C4-2B (cell line): Measurements from ENCODE around the gene ARHGAP27.

Source experiments
- CTCF ChIP-seq: fragments of 450-650 bp; conservative IDR thresholded peaks from 2 replicates; pipeline ENCODE4 v1.5.1; 2017; ENCODE audit warnings: mild to moderate bottlenecking
- ZFX ChIP-seq: fragments of 450-650 bp; IDR thresholded peaks from 2 replicates; pipeline ENCODE4 v1.6.1; 2017

- no peak for TF ChIP-seq CTCF
- TF ChIP-seq ZFX = no peak
Measured at GRCh38 chr17:45397796-45398195, 34.9 kb downstream of the ARHGAP27 start.
